Astrocyte of the spinal cord (primary cell): ENCODE data around the gene SLC2A1.

ENCODE experiments used
- DNase-seq: peaks from one replicate; pipeline ENCODE4 v3.0.0; 2011; ENCODE audit warnings: low read depth, low spot score
- H3K4me3 ChIP-seq: 2 replicates; pipeline ENCODE4 v1.5.1; 2011; ENCODE audit warnings: low read depth, mild to moderate bottlenecking, low read length, moderate library complexity
- CTCF ChIP-seq: IDR thresholded peaks from 2 replicates; pipeline ENCODE4 v1.5.1; 2012; ENCODE audit warnings: low read depth, mild to moderate bottlenecking, low read length, inconsistent platforms
- in situ Hi-C: cut with HindIII; loops from 2 replicates; pipeline ENCODE4 v1.10.0; 2017; ENCODE audit warnings: low sequenced_read_pairs

Gene SLC2A1

GRCh38 chr1:42886046-42886739, 72.5 kb downstream of the SLC2A1 start:
- in situ Hi-C loops = no loop called here
- no peak for DNase-seq
- H3K4me3 ChIP-seq = no peak overlapping the region
- no peak for TF ChIP-seq CTCF

- TF ChIP-seq CTCF = no peak
- in situ Hi-C loops = no loop called here
- DNase-seq = no peak
- no peak overlapping the region for H3K4me3 ChIP-seq
Measured at GRCh38 chr1:42880384-42880783, 78.3 kb downstream of the SLC2A1 start.

GRCh38 chr1:42877380-42877779, 81.3 kb downstream of the SLC2A1 start:
- TF ChIP-seq CTCF = no peak
- no peak overlapping the region for H3K4me3 ChIP-seq
- no peak for DNase-seq
- in situ Hi-C loops = no loop called here

GRCh38 chr1:42876009-42876408, 82.7 kb downstream of the SLC2A1 start:
- in situ Hi-C loops = no loop called here
- H3K4me3 ChIP-seq = no peak overlapping the region
- DNase-seq = no peak
- no peak for TF ChIP-seq CTCF
